IMR-90 (cell line): ENCODE measurements around the gene RAPGEF1. TPM values are rescaled to one million over a fixed set of nuclear protein-coding genes. Genes with fewer than 3 reads are reported as not detected.

Source experiments
- BHLHE40 ChIP-seq: fragments of 150-350 bp; IDR thresholded peaks from 2 replicates; pipeline ENCODE4 v1.6.1; 2016; ENCODE audit warnings: mild to moderate bottlenecking, low read depth, low read length
- CEBPB ChIP-seq: IDR thresholded peaks from 2 replicates; pipeline ENCODE4 v1.6.1; 2012; ENCODE audit warnings: low read depth, low read length, improper control_type of control experiment
- CTCF ChIP-seq: conservative IDR thresholded peaks from 2 replicates; pipeline ENCODE4 v1.5.1; 2012; ENCODE audit warnings: mild to moderate bottlenecking, low read depth, low read length, improper control_type of control experiment
- RAD21 ChIP-seq: IDR thresholded peaks from 2 replicates; pipeline ENCODE4 v1.6.1; 2012; ENCODE audit warnings: low read length, improper control_type of control experiment
- RCOR1 ChIP-seq: IDR thresholded peaks from 2 replicates; pipeline ENCODE4 v1.6.1; 2012; ENCODE audit warnings: mild to moderate bottlenecking, low read length, improper control_type of control experiment; ENCODE audit not compliant: insufficient replicate concordance
- RFX5 ChIP-seq: IDR thresholded peaks from 2 replicates; pipeline ENCODE4 v1.8.0; 2012; ENCODE audit warnings: low read depth, mild to moderate bottlenecking, low read length, moderate library complexity
- SMC3 ChIP-seq: fragments of 150-350 bp; IDR thresholded peaks from 2 replicates; pipeline ENCODE4 v1.6.1; 2016; ENCODE audit warnings: low read depth, mild to moderate bottlenecking, antibody characterized with exemption, low read length, moderate library complexity
- polyA plus RNA-seq, 3 experiments: library from polyadenylated mRNA; depleted of rRNA; stranded (reverse); fragments of >200 nt; gene quantifications; 2 replicates each; pipeline ENCODE4 v1.2.3, GENCODE V29; 2012; ENCODE audit warnings: low replicate concordance in 1 of 3
- total RNA-seq: library from RNA; depleted of rRNA; stranded (reverse); fragments of >200 nt; gene quantifications from 2 replicates; pipeline ENCODE4 v1.2.3, GENCODE V29; 2012

Gene RAPGEF1
- total and polyA plus RNA-seq, 2 of the 4 experiments (the other 2 are of a cell fraction) = 13.1 to 22.3 TPM

DNA sequence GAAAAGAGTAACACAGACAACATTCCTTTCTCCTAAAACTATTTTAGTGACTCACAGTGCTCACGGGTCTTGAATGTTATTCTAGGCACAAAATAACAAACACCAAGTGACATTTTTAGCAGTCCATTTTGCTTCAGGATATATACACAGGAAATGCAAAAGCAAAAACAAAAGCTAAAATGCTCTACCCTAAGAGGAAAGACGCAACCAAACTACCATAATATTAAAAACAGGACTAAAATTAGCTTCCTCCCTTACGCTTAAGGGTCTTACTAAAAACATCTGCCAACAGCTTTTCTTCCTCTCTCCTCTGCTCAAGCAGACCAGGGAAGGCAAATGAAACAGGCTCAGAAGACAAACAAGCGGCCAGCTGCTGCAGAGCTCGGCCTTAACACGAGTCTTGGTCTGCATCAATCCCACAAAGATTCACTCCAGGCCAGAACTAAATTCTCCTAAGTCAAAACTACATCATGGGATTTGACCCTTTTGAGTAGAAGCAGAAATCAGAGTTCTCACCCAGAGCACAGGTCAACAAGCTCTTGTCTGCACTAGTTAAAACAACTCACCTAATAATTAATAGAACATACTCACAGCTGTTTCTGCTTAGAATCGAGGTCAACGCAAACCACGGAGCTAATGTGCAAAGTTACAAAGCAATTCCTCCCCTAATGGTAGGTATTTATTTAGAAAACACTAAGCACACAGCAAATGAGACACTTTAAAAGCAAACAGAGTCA, 62.3 kb downstream of the RAPGEF1 start (continued):
- 0 out of 2 replicates have a peak, but pooled peaks have one; percentile 2 for TF ChIP-seq CTCF
- TF ChIP-seq SMC3 = no peak
- TF ChIP-seq CEBPB = no peak
- peak; percentile 98 for TF ChIP-seq BHLHE40
- no peak for TF ChIP-seq RCOR1
- TF ChIP-seq RAD21 = no peak
- no peak for TF ChIP-seq RFX5
